Measurements from ENCODE around the gene TBC1D22A.

DNA sequence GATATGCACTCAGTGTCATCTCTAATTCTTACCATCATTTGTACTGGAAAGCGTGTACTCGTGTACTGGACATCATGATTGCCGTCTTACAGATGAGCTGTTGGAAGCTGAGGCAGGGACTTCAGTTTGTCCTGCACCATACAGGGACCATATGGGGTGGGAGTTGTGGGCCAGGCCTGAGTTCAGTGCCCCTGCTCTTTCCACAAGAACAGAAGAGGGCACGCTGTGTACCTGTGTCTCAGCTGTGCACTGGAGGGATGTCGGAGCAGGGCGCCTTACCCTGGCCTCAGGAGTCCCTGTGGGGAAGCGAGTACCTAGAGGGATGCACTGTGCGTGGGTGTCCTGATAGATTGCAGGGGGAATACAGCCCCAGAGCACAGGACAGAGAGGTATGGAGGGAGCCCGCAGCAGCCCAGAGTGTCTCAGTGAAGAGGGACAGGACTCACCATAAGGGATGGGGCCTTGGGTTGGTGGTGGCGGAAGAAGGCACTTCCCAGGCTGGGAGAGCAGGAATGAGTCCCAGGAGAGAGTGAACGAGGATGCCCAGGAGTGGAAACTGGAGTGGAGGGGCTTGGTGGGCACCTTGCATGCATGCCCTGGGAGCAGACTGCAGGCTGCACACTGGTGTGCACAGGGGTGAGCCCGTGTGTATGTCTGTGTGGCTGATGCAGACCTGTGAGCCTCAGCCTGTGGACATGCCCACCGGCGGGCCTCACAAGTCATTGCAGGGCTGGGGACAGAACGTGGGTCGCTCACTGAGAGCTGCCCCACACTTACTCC is 329.7 kb downstream of the TBC1D22A start:
- TF ChIP-seq POLR2A (IDR thresholded peaks at IDR 0.05): no peak
- TF ChIP-seq, protein P1, sequence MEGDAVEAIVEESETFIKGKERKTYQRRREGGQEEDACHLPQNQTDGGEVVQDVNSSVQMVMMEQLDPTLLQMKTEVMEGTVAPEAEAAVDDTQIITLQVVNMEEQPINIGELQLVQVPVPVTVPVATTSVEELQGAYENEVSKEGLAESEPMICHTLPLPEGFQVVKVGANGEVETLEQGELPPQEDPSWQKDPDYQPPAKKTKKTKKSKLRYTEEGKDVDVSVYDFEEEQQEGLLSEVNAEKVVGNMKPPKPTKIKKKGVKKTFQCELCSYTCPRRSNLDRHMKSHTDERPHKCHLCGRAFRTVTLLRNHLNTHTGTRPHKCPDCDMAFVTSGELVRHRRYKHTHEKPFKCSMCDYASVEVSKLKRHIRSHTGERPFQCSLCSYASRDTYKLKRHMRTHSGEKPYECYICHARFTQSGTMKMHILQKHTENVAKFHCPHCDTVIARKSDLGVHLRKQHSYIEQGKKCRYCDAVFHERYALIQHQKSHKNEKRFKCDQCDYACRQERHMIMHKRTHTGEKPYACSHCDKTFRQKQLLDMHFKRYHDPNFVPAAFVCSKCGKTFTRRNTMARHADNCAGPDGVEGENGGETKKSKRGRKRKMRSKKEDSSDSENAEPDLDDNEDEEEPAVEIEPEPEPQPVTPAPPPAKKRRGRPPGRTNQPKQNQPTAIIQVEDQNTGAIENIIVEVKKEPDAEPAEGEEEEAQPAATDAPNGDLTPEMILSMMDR (IDR thresholded peaks at IDR 0.05): no peak
